H1 (cell line): Measurements from ENCODE around the gene C5orf58. TPM values are rescaled to one million over a fixed set of nuclear protein-coding genes. Genes with fewer than 3 reads are reported as not detected.

Source experiments
- CTCF ChIA-PET: fragments of 300-600 bp; sonication (Branson Sonifier 250); formaldehyde crosslinking; loops from one replicate; lab custom pipeline; 2021; ENCODE audit not compliant: partially characterized antibody; lab: Charles Lee
- POLR2A ChIA-PET: fragments of 300-600 bp; sonication (Branson Sonifier 250); formaldehyde crosslinking; loops from one replicate; lab custom pipeline; 2021; ENCODE audit warnings: inconsistent platforms; ENCODE audit not compliant: partially characterized antibody; lab: Charles Lee
- DNase-seq, 2 experiments: peaks; one replicate each; pipeline versions ENCODE4 v3.0.0 to v3.0.0-alpha.2; 2010 to 2022; ENCODE audit warnings: low spot score in 2 of 2, low read depth in 1 of 2, mixed read lengths in 1 of 2
- FAIRE-seq: peaks from 2 replicates; lab custom pipeline; 2011; peaks lifted over from hg19 to GRCh38; lab: Jason Lieb, UNC
- H2AFZ ChIP-seq: 2 replicates; pipeline ENCODE4 v1.8.1; 2012; ENCODE audit warnings: low read length, inconsistent platforms
- H2AK5ac ChIP-seq: 2 replicates; pipeline ENCODE4 v1.6.1; 2013; ENCODE audit warnings: low read depth, low read length
- H2BK120ac ChIP-seq: replicated peaks from 2 replicates; pipeline ENCODE3; 2013; ENCODE audit warnings: low read depth, low read length, inconsistent platforms
- H2BK12ac ChIP-seq: 2 replicates; pipeline ENCODE4 v1.6.1; 2013; ENCODE audit warnings: low read depth, low read length
- H2BK15ac ChIP-seq: 2 replicates; pipeline ENCODE4 v1.6.1; 2013; ENCODE audit warnings: low read length
- H2BK20ac ChIP-seq: 2 replicates; pipeline ENCODE4 v1.6.1; 2013; ENCODE audit warnings: low read length
- H2BK5ac ChIP-seq: 2 replicates; pipeline ENCODE4 v1.6.1; 2013; ENCODE audit warnings: low read depth, low read length
- H3K14ac ChIP-seq: 2 replicates; pipeline ENCODE4 v1.6.1; 2013; ENCODE audit warnings: inconsistent platforms; ENCODE audit not compliant: insufficient read length
- H3K18ac ChIP-seq: 2 replicates; pipeline ENCODE4 v1.6.1; 2013; ENCODE audit warnings: low read length; ENCODE audit errors: extremely low read depth
- H3K23ac ChIP-seq: 2 replicates; pipeline ENCODE4 v1.6.1; 2013; ENCODE audit warnings: inconsistent platforms; ENCODE audit not compliant: insufficient read length
- H3K23me2 ChIP-seq: 2 replicates; pipeline ENCODE4 v1.6.1; 2013; ENCODE audit warnings: low read depth, low read length
- H3K27ac ChIP-seq: 2 replicates; pipeline ENCODE4 v1.6.1; 2011; ENCODE audit warnings: low read depth, low read length, inconsistent platforms
- H3K27me3 ChIP-seq, 4 experiments: replicated peaks in 1 of 4; 1 replicate in 1 of 4; 2 replicates in 3 of 4; pipeline versions ENCODE4 v1.6.1 to v1.8.1; 2011 to 2013; ENCODE audit warnings: low read length in 3 of 4, mild to moderate bottlenecking in 3 of 4, inconsistent platforms in 2 of 4, mixed read lengths in 2 of 4, moderate library complexity in 1 of 4; ENCODE audit not compliant: control insufficient read depth in 3 of 4, insufficient read depth in 3 of 4; ENCODE audit errors: extremely low read depth in 1 of 4
- H3K36me3 ChIP-seq, 4 experiments: 2 replicates each; pipeline versions ENCODE4 v1.6.1 to v1.8.1; 2011 to 2013; ENCODE audit warnings: mild to moderate bottlenecking in 4 of 4, low read length in 3 of 4, moderate library complexity in 2 of 4, control low read depth in 1 of 4, inconsistent platforms in 1 of 4; ENCODE audit not compliant: insufficient read depth in 4 of 4, control insufficient read depth in 2 of 4
- H3K4ac ChIP-seq: replicated peaks from 2 replicates; pipeline ENCODE3; 2013; ENCODE audit warnings: low read length, low read depth, mixed read lengths, inconsistent platforms; ENCODE audit not compliant: insufficient read length
- H3K4me1 ChIP-seq, 4 experiments: replicated peaks in 1 of 4; 1 replicate in 1 of 4; 2 replicates in 3 of 4; pipeline versions ENCODE4 v1.6.1 to v1.8.1; 2011 to 2013; ENCODE audit warnings: low read length in 3 of 4, inconsistent platforms in 2 of 4, mixed read lengths in 1 of 4; ENCODE audit not compliant: insufficient read depth in 4 of 4, control insufficient read depth in 3 of 4
- H3K4me2 ChIP-seq, 2 experiments: 2 replicates each; pipeline versions ENCODE4 v1.6.1 to v1.8.1; 2011 to 2013; ENCODE audit warnings: low read depth in 2 of 2, low read length in 2 of 2, control low read depth in 1 of 2, inconsistent platforms in 1 of 2, mild to moderate bottlenecking in 1 of 2; ENCODE audit not compliant: insufficient read depth in 1 of 2
- H3K4me3 ChIP-seq, 4 experiments: fragments of 200-600, 300-600 bp in 1 of 4; sonication (generic), shearing (Covaris generic), sonication (Bioruptor Twin) in 1 of 4; 2 replicates each; pipeline versions ENCODE4 v1.5.1 to v1.8.1; 2011 to 2016; ENCODE audit warnings: low read length in 4 of 4, low read depth in 3 of 4, control low read depth in 2 of 4, inconsistent platforms in 2 of 4, mild to moderate bottlenecking in 2 of 4, mixed read lengths in 1 of 4, moderate library complexity in 1 of 4; ENCODE audit not compliant: insufficient read depth in 2 of 4; ENCODE audit errors: extremely low read depth in 1 of 4
- H3K56ac ChIP-seq: replicated peaks from 2 replicates; pipeline ENCODE3; 2013; ENCODE audit warnings: low read depth, mild to moderate bottlenecking, mixed read lengths, low read length, inconsistent platforms; ENCODE audit not compliant: insufficient read length
- H3K79me1 ChIP-seq: 2 replicates; pipeline ENCODE4 v1.6.1; 2013; ENCODE audit warnings: low read depth, low read length, control low read depth
- H3K79me2 ChIP-seq, 2 experiments: 2 replicates each; pipeline versions ENCODE4 v1.6.1 to v1.8.1; 2012 to 2013; ENCODE audit warnings: low read length in 2 of 2, mild to moderate bottlenecking in 2 of 2, inconsistent platforms in 1 of 2; ENCODE audit not compliant: insufficient read depth in 2 of 2, control insufficient read depth in 1 of 2
- H3K9ac ChIP-seq, 4 experiments: replicated peaks in 1 of 4; 1 replicate in 1 of 4; 2 replicates in 3 of 4; pipeline versions ENCODE4 v1.6.1 to v1.8.1; 2011 to 2013; ENCODE audit warnings: low read depth in 3 of 4, low read length in 3 of 4, control low read depth in 2 of 4, mild to moderate bottlenecking in 2 of 4, moderate library complexity in 2 of 4, inconsistent platforms in 1 of 4; ENCODE audit errors: extremely low read depth in 1 of 4
- H3K9me3 ChIP-seq, 2 experiments: 2 replicates each; pipeline versions ENCODE4 v1.6.1 to v1.8.1; 2012 to 2013; ENCODE audit warnings: mild to moderate bottlenecking in 2 of 2, moderate library complexity in 2 of 2, control low read depth in 1 of 2, inconsistent platforms in 1 of 2, low read depth in 1 of 2, low read length in 1 of 2, mixed read lengths in 1 of 2; ENCODE audit not compliant: insufficient read depth in 2 of 2
- H4K20me1 ChIP-seq, 2 experiments: replicated peaks in 1 of 2; 2 replicates each; pipeline versions ENCODE3 to v1.8.1; 2011 to 2013; ENCODE audit warnings: inconsistent platforms in 2 of 2, low read length in 2 of 2, mild to moderate bottlenecking in 1 of 2; ENCODE audit not compliant: insufficient read depth in 2 of 2, control insufficient read depth in 1 of 2
- H4K5ac ChIP-seq: 2 replicates; pipeline ENCODE4 v1.6.1; 2013; ENCODE audit warnings: low read length, low read depth, mixed read lengths, inconsistent platforms; ENCODE audit not compliant: insufficient read length
- H4K8ac ChIP-seq: 2 replicates; pipeline ENCODE4 v1.8.0; 2013; ENCODE audit warnings: mild to moderate bottlenecking, moderate library complexity, low read length, inconsistent platforms; ENCODE audit not compliant: insufficient read depth; ENCODE audit errors: extremely low read depth
- H4K91ac ChIP-seq: replicated peaks from 2 replicates; pipeline ENCODE3; 2013; ENCODE audit warnings: low read length, mixed read lengths, inconsistent platforms; ENCODE audit not compliant: insufficient read length
- CREB1 ChIP-seq: IDR thresholded peaks from 2 replicates; pipeline ENCODE4 v1.6.1; 2012; ENCODE audit warnings: inconsistent platforms
- E2F6 ChIP-seq: IDR thresholded peaks from 2 replicates; pipeline ENCODE4 v1.6.1; 2012; ENCODE audit warnings: inconsistent platforms
- EP300 ChIP-seq, 2 experiments: IDR thresholded peaks; 1 replicate in 1 of 2; 2 replicates in 1 of 2; pipeline ENCODE4 v1.6.1; 2011 to 2012; ENCODE audit warnings: low read depth in 2 of 2, low read length in 2 of 2, mild to moderate bottlenecking in 2 of 2, borderline replicate concordance in 1 of 2, inconsistent platforms in 1 of 2, moderate library complexity in 1 of 2
- FOSL1 ChIP-seq: IDR thresholded peaks from 2 replicates; pipeline ENCODE4 v1.6.1; 2011; ENCODE audit warnings: mild to moderate bottlenecking, low read depth, low read length, moderate library complexity; ENCODE audit not compliant: insufficient read depth
- HDAC2 ChIP-seq, 2 experiments: fragments of 300-600 bp in 1 of 2; sonication (generic) in 1 of 2; IDR thresholded peaks; 2 replicates each; pipeline ENCODE4 v1.6.1; 2011 to 2012; ENCODE audit warnings: low read depth in 2 of 2, low read length in 2 of 2, mild to moderate bottlenecking in 2 of 2, moderate library complexity in 2 of 2, borderline replicate concordance in 1 of 2, inconsistent platforms in 1 of 2
- JUN ChIP-seq: IDR thresholded peaks from 2 replicates; pipeline ENCODE4 v1.6.1; 2011; ENCODE audit warnings: low read depth, mild to moderate bottlenecking, improper control_type of control experiment, low read length
- RFX5 ChIP-seq: IDR thresholded peaks from 2 replicates; pipeline ENCODE4 v1.6.1; 2011; ENCODE audit warnings: low read depth, low read length, improper control_type of control experiment, borderline replicate concordance
- RXRA ChIP-seq: IDR thresholded peaks from 2 replicates; pipeline ENCODE4 v1.6.1; 2011; ENCODE audit warnings: low read depth, mild to moderate bottlenecking, low read length, moderate library complexity; ENCODE audit not compliant: insufficient read depth
- SIRT6 ChIP-seq: IDR thresholded peaks from one replicate; pipeline ENCODE4 v1.7.1; 2012; ENCODE audit warnings: low read length, inconsistent platforms
- TAF1 ChIP-seq: IDR thresholded peaks from 2 replicates; pipeline ENCODE4 v1.6.1; 2011; ENCODE audit warnings: mild to moderate bottlenecking, low read depth, low read length
- TBP ChIP-seq: IDR thresholded peaks from 2 replicates; pipeline ENCODE4 v1.6.1; 2011; ENCODE audit warnings: low read depth, low read length, improper control_type of control experiment
- USF2 ChIP-seq: IDR thresholded peaks from 2 replicates; pipeline ENCODE4 v1.6.1; 2011; ENCODE audit warnings: low read length, improper control_type of control experiment
- WGBS, 2 experiments: shearing (Covaris generic) in 1 of 2; methylation state at CpG; one replicate each; pipeline versions ENCODE4 v1.1.6 to v1.1.7; 2013 to 2015; ENCODE audit warnings: low lambda C conversion rate in 2 of 2, mixed read lengths in 2 of 2, inconsistent platforms in 1 of 2, low coverage in 1 of 2, missing lambda C conversion rate in 1 of 2; ENCODE audit not compliant: insufficient replicate concordance in 2 of 2, insufficient coverage in 1 of 2, insufficient read length in 1 of 2; ENCODE audit errors: extremely low coverage in 1 of 2, missing lambda C conversion rate in 1 of 2; 5-methylcytosine and 5-hydroxymethylcytosine counted together
- polyA plus RNA-seq, 7 experiments: library from polyadenylated mRNA; depleted of rRNA in 3 of 7; stranded (reverse) in 5 of 7; unstranded in 2 of 7; fragments of >200 nt in 5 of 7; fragments of 200-250 nt in 2 of 7; gene quantifications; 1 replicate in 5 of 7; 2 replicates in 1 of 7; 4 replicates in 1 of 7; pipeline versions ENCODE4 v1.2.1 to v1.2.3, GENCODE V29; 2011 to 2013; ENCODE audit warnings: missing spikeins in 2 of 7, mixed read lengths in 2 of 7
- total RNA-seq: library from RNA; stranded (reverse); fragmentation: NEBNext Ultra II Directional; extraction: Animal tissue kit (Norgen Biotek cat#: 25700); gene quantifications from 2 replicates; pipeline ENCODE4 v1.2.1, GENCODE V29; 2021

C5orf58 gene
- total and polyA plus RNA-seq, 2 of the 8 experiments (the other 6 are each of a cell fraction or from before 2014, with no cell fraction given), result 0.24 to 1.6 TPM

- DNase-seq, result no peak
- H2BK120ac ChIP-seq, result no peak overlapping the region
- no peak overlapping the region for H3K9ac ChIP-seq
- H3K4me2 ChIP-seq, result no peak overlapping the region
- no peak overlapping the region for H4K91ac ChIP-seq
- 84% methylated on average over 2 of the region's 2 CpGs; no CpG with 5 or more reads in 1 of the 2 experiments for WGBS, 2 experiments
- FAIRE-seq, result no peak
- H3K79me1 ChIP-seq, result no peaks in the 10 kb centered on the region
- H3K27me3 ChIP-seq, result peaks cover 0 to 19% (median 5%) of the 10 kb centered on the region in 4 experiments; a peak in 5 of 7 replicates
- H3K4me1 ChIP-seq, result peaks cover 0 to 10% (median 1%) of the 10 kb centered on the region in 4 experiments; a peak in 3 of 7 replicates
- no peak overlapping the region for H2BK20ac ChIP-seq
- no peak overlapping the region for H3K27ac ChIP-seq
- no peak overlapping the region for H2BK5ac ChIP-seq
- H3K14ac ChIP-seq, result no peak overlapping the region
- no peaks in the 10 kb centered on the region for H3K79me2 ChIP-seq
- H3K36me3 ChIP-seq, result no peaks in the 10 kb centered on the region
- no peak overlapping the region for H3K4ac ChIP-seq
- no peak overlapping the region for H4K5ac ChIP-seq
- no peak overlapping the region for H3K23ac ChIP-seq
- POLR2A ChIA-PET, result interaction anchor here (0.6 kb wide), 1 partner anchor 779 kb away, joined by 3 read pairs; no protein-coding TSS in a partner anchor
- no peak overlapping the region for H3K18ac ChIP-seq
- H4K20me1 ChIP-seq, result peaks cover 0 to 1% of the 10 kb centered on the region in 2 experiments
- no peak overlapping the region for H2AFZ ChIP-seq
- H3K9me3 ChIP-seq, result no peaks in the 10 kb centered on the region
- H3K56ac ChIP-seq, result no peak overlapping the region
- H4K8ac ChIP-seq, result no peak overlapping the region
- H3K4me3 ChIP-seq, result no peak overlapping the region
- CTCF ChIA-PET, result interaction anchor here (0.7 to 12.7 kb wide), 14 partner anchors 9 to 546 kb away, joined by 3 to 151 read pairs (median 4); partner anchors contain the start of gene INSYN2B
- H3K23me2 ChIP-seq, result no peaks in the 10 kb centered on the region
- no peak overlapping the region for H2BK12ac ChIP-seq
- H2BK15ac ChIP-seq, result no peak overlapping the region
- H2AK5ac ChIP-seq, result no peak overlapping the region
- no peak for TF ChIP-seq TBP
- no peak for TF ChIP-seq EP300 (IDR thresholded peaks at IDR 0.05; ENCODE audit: borderline replicate concordance in 1 of 2, low read depth in 2 of 2, low read length in 2 of 2)
- no peak for TF ChIP-seq E2F6
- TF ChIP-seq CREB1, result no peak
- no peak for TF ChIP-seq SIRT6
- no peak for TF ChIP-seq TAF1
- no peak for TF ChIP-seq USF2
- no peak for TF ChIP-seq RFX5
- TF ChIP-seq JUN, result no peak
- no peak for TF ChIP-seq FOSL1
- TF ChIP-seq HDAC2 (IDR thresholded peaks at IDR 0.05; ENCODE audit: borderline replicate concordance in 1 of 2, low read depth in 2 of 2, low read length in 2 of 2), result no peak
- no peak for TF ChIP-seq RXRA
Observed at GRCh38 chr5:170220191-170220590, 12.6 kb upstream of the C5orf58 start.
